Smooth muscle cell (in vitro differentiated cells): ENCODE measurements around the gene UBE2J2. TPM values are rescaled to one million over a fixed set of nuclear protein-coding genes. Genes with fewer than 3 reads are reported as not detected.

Source experiments
- DNase-seq: peaks from one replicate; lab custom pipeline; 2025; ENCODE audit not compliant: unreplicated experiment; lab: John Stamatoyannopoulos, UW
- H2AFZ ChIP-seq: fragments of 200-600 bp; sonication (generic); 2 replicates; pipeline ENCODE4 v1.6.0; 2016; ENCODE audit warnings: antibody characterized with exemption, low read depth, mild to moderate bottlenecking
- H3F3A ChIP-seq: fragments of 200-600 bp; sonication (generic); 2 replicates; pipeline ENCODE4 v1.6.0; 2017; ENCODE audit warnings: antibody characterized with exemption, low read depth
- H3K27ac ChIP-seq: fragments of 200-600 bp; sonication (generic); 2 replicates; pipeline ENCODE4 v1.5.1; 2016; ENCODE audit warnings: low read depth, mild to moderate bottlenecking
- H3K27me3 ChIP-seq: fragments of 200-600 bp; sonication (generic); 2 replicates; pipeline ENCODE4 v1.6.1; 2016; ENCODE audit warnings: low read depth, mild to moderate bottlenecking
- H3K36me3 ChIP-seq: fragments of 200-600 bp; sonication (generic); 2 replicates; pipeline ENCODE4 v1.5.1; 2016; ENCODE audit warnings: low read depth
- H3K4me1 ChIP-seq: fragments of 200-600 bp; sonication (generic); 2 replicates; pipeline ENCODE4 v1.5.1; 2016; ENCODE audit warnings: low read depth
- H3K4me2 ChIP-seq: fragments of 200-600 bp; sonication (generic); 2 replicates; pipeline ENCODE4 v1.6.0; 2016; ENCODE audit warnings: mild to moderate bottlenecking
- H3K4me3 ChIP-seq: fragments of 200-600 bp; sonication (generic); 2 replicates; pipeline ENCODE4 v1.5.1; 2016; ENCODE audit warnings: mild to moderate bottlenecking
- H3K79me2 ChIP-seq: fragments of 200-600 bp; sonication (generic); 2 replicates; pipeline ENCODE4 v1.6.0; 2016; ENCODE audit warnings: low read depth, mild to moderate bottlenecking
- H3K9ac ChIP-seq: fragments of 200-600 bp; sonication (generic); 2 replicates; pipeline ENCODE4 v1.6.0; 2016; ENCODE audit warnings: low read depth
- H3K9me3 ChIP-seq: fragments of 200-600 bp; sonication (generic); replicated peaks from 2 replicates; pipeline ENCODE4 v1.5.1; 2016; ENCODE audit warnings: low read depth
- H4K20me1 ChIP-seq: fragments of 200-600 bp; sonication (generic); 2 replicates; pipeline ENCODE4 v1.6.0; 2016; ENCODE audit warnings: low read depth
- WGBS: methylation state at CpG from one replicate; pipeline ENCODE4 v1.1.7; 2016; ENCODE audit warnings: low lambda C conversion rate; 5-methylcytosine and 5-hydroxymethylcytosine counted together
- polyA plus RNA-seq: library from polyadenylated mRNA; unstranded; fragments of >200 nt; fragmentation: Nextera tagmentation; extraction: Ambion mirVana; gene quantifications from 2 replicates; pipeline ENCODE4 v1.2.1, GENCODE V29; 2016
- total RNA-seq: library from RNA; depleted of rRNA; stranded (reverse); fragments of >200 nt; gene quantifications from 2 replicates; pipeline ENCODE4 v1.2.3, GENCODE V29; 2014
- TF ChIP-seq, protein P1 (sequence below): fragments of 200-600 bp; sonication (generic); IDR thresholded peaks from 2 replicates; pipeline ENCODE4 v1.5.1; 2017; ENCODE audit warnings: borderline replicate concordance, mild to moderate bottlenecking, antibody characterized with exemption; ENCODE audit not compliant: insufficient read depth, poor library complexity, severe bottlenecking

UBE2J2 gene
- total and polyA plus RNA-seq, 2 experiments from 2014 or later = 30.2 to 72.9 TPM

DNA sequence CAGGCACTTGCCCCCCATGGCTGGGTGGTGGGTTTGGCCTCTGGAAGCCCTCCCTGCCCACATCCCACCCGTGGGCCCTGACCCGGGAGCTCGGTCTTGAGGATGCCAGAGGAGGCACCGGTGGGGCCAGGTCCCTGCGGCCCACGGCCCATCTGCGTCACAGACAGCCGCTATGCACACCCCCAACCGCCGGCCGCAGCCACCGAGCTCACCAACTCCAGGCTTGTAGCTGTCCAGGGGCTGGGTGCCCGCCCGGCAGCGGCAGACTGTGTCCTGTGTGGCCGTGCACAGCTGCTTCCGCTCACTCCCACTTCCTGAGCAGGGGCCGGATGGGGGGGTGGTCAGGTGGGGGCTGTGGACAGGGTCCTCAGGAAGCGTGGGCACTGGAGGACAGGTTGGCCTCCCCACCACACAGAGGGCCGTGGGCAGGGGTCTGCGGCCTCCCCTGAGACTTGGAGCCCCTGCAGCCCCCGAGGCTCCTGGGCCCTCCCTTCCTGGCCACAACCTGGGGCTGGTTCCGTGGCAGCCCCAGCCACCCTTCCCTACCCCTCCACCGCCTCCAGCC is 60.8 kb downstream of the UBE2J2 start:
- Histone ChIP-seq H3K9me3 (no peaks in the 10 kb centered on the region), H3K4me3 (no peak overlapping the region), H2AFZ (no peak overlapping the region), H3K27ac (no peak overlapping the region), H3K4me2 (no peak overlapping the region), H3F3A (no peaks in the 10 kb centered on the region), H3K79me2 (no peaks in the 10 kb centered on the region), H3K27me3 (no peaks in the 10 kb centered on the region), H3K4me1 (no peaks in the 10 kb centered on the region), H3K9ac (no peak overlapping the region), H4K20me1 (no peaks in the 10 kb centered on the region), H3K36me3 (no peaks in the 10 kb centered on the region)
- TF ChIP-seq, protein P1, sequence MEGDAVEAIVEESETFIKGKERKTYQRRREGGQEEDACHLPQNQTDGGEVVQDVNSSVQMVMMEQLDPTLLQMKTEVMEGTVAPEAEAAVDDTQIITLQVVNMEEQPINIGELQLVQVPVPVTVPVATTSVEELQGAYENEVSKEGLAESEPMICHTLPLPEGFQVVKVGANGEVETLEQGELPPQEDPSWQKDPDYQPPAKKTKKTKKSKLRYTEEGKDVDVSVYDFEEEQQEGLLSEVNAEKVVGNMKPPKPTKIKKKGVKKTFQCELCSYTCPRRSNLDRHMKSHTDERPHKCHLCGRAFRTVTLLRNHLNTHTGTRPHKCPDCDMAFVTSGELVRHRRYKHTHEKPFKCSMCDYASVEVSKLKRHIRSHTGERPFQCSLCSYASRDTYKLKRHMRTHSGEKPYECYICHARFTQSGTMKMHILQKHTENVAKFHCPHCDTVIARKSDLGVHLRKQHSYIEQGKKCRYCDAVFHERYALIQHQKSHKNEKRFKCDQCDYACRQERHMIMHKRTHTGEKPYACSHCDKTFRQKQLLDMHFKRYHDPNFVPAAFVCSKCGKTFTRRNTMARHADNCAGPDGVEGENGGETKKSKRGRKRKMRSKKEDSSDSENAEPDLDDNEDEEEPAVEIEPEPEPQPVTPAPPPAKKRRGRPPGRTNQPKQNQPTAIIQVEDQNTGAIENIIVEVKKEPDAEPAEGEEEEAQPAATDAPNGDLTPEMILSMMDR = no peak
- 92% methylated on average over 23 of the region's 24 CpGs for WGBS
- no peak for DNase-seq

DNA sequence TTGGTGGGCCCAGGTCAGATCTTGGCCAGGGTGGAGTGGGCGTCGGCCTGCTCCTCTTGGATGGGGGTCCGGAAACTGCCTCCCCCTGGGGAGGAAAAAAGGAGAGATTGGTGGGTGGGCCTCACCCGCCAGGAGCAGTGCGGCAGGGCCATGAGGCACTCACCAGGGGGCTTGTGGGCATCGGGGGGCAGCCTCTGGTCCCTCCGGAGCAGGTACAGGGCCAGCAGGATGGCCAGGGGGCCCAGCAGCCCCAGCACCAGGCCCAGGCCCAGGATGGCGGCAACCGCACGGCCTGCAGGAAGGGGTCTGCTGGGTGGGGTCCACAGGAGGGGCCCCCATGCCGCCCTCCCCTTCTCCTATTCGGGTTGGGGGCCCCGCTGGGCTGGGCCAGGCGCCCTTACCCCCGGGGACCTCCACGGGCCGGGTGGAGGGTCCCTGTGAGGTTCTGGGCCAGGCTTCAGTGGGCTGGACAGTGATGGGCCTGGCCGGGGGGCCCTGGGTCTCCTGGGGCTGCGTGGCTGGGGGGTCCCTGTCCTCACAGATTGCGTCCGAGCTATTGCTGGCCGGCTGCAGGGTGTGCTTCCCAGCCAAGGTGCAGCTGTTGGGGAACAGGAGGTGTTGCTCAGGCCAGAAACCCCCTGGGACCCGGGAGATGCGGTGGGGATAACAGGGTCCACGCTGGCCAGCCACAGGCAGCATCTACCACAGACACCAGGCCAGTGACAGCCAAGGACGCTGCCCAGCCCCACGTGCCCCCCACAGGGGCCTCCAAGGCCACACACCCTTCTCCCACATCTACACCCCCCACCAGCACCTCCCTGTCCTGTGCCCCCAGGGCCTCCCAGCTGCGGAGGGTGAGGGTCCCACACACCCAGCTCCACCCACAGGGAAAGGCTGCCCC is 61.9 kb downstream of the UBE2J2 start:
- WGBS = 87% methylated on average over 22 of the region's 28 CpGs
- no peaks in the 10 kb centered on the region for H4K20me1 ChIP-seq
- TF ChIP-seq, protein P1 = no peak
- no peak overlapping the region for H3K9ac ChIP-seq
- no peaks in the 10 kb centered on the region for H3K36me3 ChIP-seq
- H3K9me3 ChIP-seq = no peaks in the 10 kb centered on the region
- H3K4me2 ChIP-seq = no peak overlapping the region
- H3K27me3 ChIP-seq = no peaks in the 10 kb centered on the region
- no peaks in the 10 kb centered on the region for H3K4me1 ChIP-seq
- no peak overlapping the region for H3K4me3 ChIP-seq
- H2AFZ ChIP-seq = no peak overlapping the region
- no peak for DNase-seq
- no peaks in the 10 kb centered on the region for H3F3A ChIP-seq
- H3K27ac ChIP-seq = no peak overlapping the region
- H3K79me2 ChIP-seq = no peaks in the 10 kb centered on the region

DNA sequence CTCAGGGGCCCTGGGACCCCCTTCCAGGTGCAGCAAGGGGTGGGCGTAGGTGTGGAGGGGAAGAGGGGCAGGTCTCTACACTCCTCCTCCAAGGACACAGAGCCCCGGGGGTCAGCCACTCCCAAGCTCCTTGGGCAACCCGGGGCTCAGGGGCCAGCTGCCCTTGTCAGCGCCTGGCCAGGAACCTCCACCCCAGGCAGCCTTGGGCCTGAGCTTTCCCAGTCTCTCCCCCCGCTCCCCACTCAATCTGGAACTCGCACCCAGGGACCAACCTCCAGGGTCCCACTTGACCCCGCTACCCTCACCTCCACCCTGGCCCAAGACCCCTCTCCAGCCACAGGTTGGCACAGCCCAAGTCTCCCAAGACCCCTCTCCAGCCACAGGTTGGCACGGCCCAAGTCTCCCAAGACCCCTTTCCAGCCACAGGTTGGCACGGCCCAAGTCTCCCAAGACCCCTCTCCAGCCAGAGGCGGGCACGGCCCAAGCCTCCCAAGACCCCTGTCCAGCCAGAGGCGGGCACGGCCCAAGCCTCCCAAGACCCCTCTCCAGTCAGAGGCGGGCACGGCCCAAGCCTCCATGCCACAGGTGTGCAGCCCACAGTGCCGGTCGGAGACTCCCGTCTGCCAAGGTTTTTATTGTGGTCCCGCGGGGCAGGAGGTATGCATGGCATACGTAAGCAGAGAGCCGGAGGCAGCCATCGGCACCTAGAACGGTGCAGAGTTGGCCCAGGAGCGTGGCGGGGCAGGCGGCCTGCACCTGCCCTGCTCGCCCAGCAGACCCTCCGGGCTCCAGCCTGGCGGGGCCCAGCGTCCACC is 62.7 kb downstream of the UBE2J2 start:
- Histone ChIP-seq H3K27me3 (no peaks in the 10 kb centered on the region), H2AFZ (no peak overlapping the region), H4K20me1 (no peaks in the 10 kb centered on the region), H3K9ac (no peak overlapping the region), H3K27ac (no peak overlapping the region), H3K36me3 (no peaks in the 10 kb centered on the region), H3K79me2 (no peaks in the 10 kb centered on the region), H3K4me1 (peaks cover 8% of the 10 kb centered on the region), H3F3A (no peaks in the 10 kb centered on the region), H3K9me3 (no peaks in the 10 kb centered on the region), H3K4me3 (no peak overlapping the region), H3K4me2 (no peak overlapping the region)
- TF ChIP-seq, protein P1 = no peak
- no peak for DNase-seq
- 95% methylated on average over 31 of the region's 31 CpGs for WGBS
